Gastroesophageal sphincter (tissue), 4 donors: ENCODE measurements around the gene VWA3B. TPM values are rescaled to one million over a fixed set of nuclear protein-coding genes. Genes with fewer than 3 reads are reported as not detected.
"Not testable (repeated sequence)": the region's sequence is repeated elsewhere in the genome, so short reads cannot be mapped to it uniquely, and the experiment has no call there.

Experiments used
- ATAC-seq: fragments of 150-250 bp; one replicate; pipeline ENCODE4 v1.9.1; 2016; ENCODE audit warnings: mild to moderate bottlenecking, moderate library complexity
- H3K27ac ChIP-seq, 4 donors: fragments of 200-600 bp; sonication (generic) in 3 of 4; 1 replicate in 3 of 4; 2 replicates in 1 of 4; pipeline ENCODE4 v1.5.1; 2016 to 2019
- H3K27me3 ChIP-seq: fragments of 200-600 bp; sonication (generic); one replicate; pipeline ENCODE4 v1.5.1; 2019
- H3K36me3 ChIP-seq, 2 donors: fragments of 200-600 bp; sonication (generic); one replicate each; pipeline ENCODE4 v1.5.1; 2019; ENCODE audit warnings: control low read depth in 1 of 2
- H3K4me1 ChIP-seq, 3 donors: fragments of 200-600 bp; sonication (generic); 1 replicate in 2 of 3; 2 replicates in 1 of 3; pipeline ENCODE4 v1.5.1; 2016 to 2019; ENCODE audit warnings: control low read depth in 2 of 3
- H3K4me3 ChIP-seq, 2 donors: fragments of 200-600 bp; sonication (generic); one replicate each; pipeline ENCODE4 v1.5.1; 2019; ENCODE audit warnings: mild to moderate bottlenecking in 1 of 2, moderate library complexity in 1 of 2
- H3K9me3 ChIP-seq, 3 donors: fragments of 200-600 bp; sonication (generic); one replicate each; pipeline ENCODE4 v1.5.1; 2017 to 2019; ENCODE audit warnings: control low read depth in 2 of 3
- EP300 ChIP-seq: sonication (generic); formaldehyde crosslinking; IDR thresholded peaks from one replicate; pipeline ENCODE4 v1.6.1; 2017; ENCODE audit warnings: antibody characterized with exemption, mild to moderate bottlenecking
- POLR2A ChIP-seq, 2 donors: fragments of 450-650 bp; IDR thresholded peaks; one replicate each; pipeline ENCODE4 v1.6.1; 2017; ENCODE audit warnings: antibody characterized with exemption in 2 of 2, mild to moderate bottlenecking in 2 of 2, moderate library complexity in 1 of 2
- POLR2AphosphoS5 ChIP-seq: sonication (generic); formaldehyde crosslinking; IDR thresholded peaks from one replicate; pipeline ENCODE4 v1.6.1; 2017; ENCODE audit warnings: antibody characterized with exemption
- WGBS, 2 donors: methylation state at CpG; one replicate each; pipeline ENCODE4 v1.1.5; 2018; ENCODE audit warnings: low coverage in 1 of 2; 5-methylcytosine and 5-hydroxymethylcytosine counted together
- total RNA-seq, 4 donors: library from RNA; depleted of rRNA; stranded (reverse); fragments of >200 nt; gene quantifications; one replicate each; pipeline ENCODE4 v1.1.0, GENCODE V29; 2016
- TF ChIP-seq, protein P1 (sequence below), 4 experiments: fragments of 200-600 bp in 2 of 4; fragments of 450-650 bp in 2 of 4; sonication (generic) in 1 of 4; IDR thresholded peaks; one replicate each; pipeline ENCODE4 v1.5.1; 2017 to 2019; ENCODE audit warnings: antibody characterized with exemption in 4 of 4, mild to moderate bottlenecking in 2 of 4, moderate library complexity in 2 of 4

The VWA3B gene
- total RNA-seq, 4 donors from 2014 or later, result not detected

GRCh38 chr2:98127229-98127989 is 40.4 kb downstream of the VWA3B start:
- H3K4me3 ChIP-seq, result no peak overlapping the region
- no peaks in the 10 kb centered on the region for H3K27me3 ChIP-seq
- H3K9me3 ChIP-seq, result no peaks in the 10 kb centered on the region
- peaks cover 0 to 11% (median 0%) of the 10 kb centered on the region in 3 donors for H3K4me1 ChIP-seq
- 53 to 69% methylated on average over 5 to 7 of the region's 15 CpGs for WGBS, 2 donors
- no peak for TF ChIP-seq EP300
- no peak for TF ChIP-seq POLR2AphosphoS5
- TF ChIP-seq, protein P1, sequence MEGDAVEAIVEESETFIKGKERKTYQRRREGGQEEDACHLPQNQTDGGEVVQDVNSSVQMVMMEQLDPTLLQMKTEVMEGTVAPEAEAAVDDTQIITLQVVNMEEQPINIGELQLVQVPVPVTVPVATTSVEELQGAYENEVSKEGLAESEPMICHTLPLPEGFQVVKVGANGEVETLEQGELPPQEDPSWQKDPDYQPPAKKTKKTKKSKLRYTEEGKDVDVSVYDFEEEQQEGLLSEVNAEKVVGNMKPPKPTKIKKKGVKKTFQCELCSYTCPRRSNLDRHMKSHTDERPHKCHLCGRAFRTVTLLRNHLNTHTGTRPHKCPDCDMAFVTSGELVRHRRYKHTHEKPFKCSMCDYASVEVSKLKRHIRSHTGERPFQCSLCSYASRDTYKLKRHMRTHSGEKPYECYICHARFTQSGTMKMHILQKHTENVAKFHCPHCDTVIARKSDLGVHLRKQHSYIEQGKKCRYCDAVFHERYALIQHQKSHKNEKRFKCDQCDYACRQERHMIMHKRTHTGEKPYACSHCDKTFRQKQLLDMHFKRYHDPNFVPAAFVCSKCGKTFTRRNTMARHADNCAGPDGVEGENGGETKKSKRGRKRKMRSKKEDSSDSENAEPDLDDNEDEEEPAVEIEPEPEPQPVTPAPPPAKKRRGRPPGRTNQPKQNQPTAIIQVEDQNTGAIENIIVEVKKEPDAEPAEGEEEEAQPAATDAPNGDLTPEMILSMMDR (IDR thresholded peaks at IDR 0.05), result no peak
- no peak for TF ChIP-seq POLR2A (IDR thresholded peaks at IDR 0.05)
- no peaks in the 10 kb centered on the region for H3K36me3 ChIP-seq
- H3K27ac ChIP-seq, result no peak overlapping the region
- ATAC-seq, result no peak

DNA sequence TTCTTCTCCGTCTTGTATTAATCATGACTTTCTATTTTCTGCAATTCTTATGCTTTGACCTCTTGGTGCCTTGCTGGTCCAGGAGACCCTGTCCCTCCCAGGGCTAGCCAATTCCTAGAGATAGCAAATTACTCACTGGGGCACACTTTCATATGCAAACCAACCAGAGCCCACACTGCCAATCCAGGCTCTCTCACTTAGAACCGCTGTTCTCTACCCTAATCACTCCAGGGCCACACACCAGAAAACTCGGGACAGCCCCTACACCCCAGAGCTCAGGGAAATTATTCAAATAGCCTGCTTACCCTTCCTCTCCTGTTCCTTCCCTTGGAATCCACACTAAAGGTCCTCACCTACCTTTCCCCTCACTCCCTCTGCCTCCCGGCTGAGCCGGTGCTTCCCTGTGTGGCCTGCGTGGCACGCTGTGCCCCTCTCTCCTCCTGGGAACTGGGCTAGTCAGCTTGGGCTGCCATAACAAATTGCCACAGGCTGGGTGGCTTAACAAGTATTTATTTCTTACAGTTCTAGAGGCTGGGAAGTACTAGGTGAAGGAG is 41.7 kb downstream of the VWA3B start:
- 96% methylated on average over 3 of the region's 7 CpGs; no CpG with 5 or more reads in 1 of the 2 donors for WGBS, 2 donors
- ATAC-seq, result no peak
- H3K27ac ChIP-seq, result no peak overlapping the region
- no peaks in the 10 kb centered on the region for H3K27me3 ChIP-seq
- no peaks in the 10 kb centered on the region for H3K36me3 ChIP-seq
- TF ChIP-seq POLR2AphosphoS5 (no peak), EP300 (no peak)
- no peaks in the 10 kb centered on the region for H3K9me3 ChIP-seq
- peaks cover 0 to 11% (median 0%) of the 10 kb centered on the region in 3 donors for H3K4me1 ChIP-seq
- no peak overlapping the region for H3K4me3 ChIP-seq

GRCh38 chr2:98130073-98130472 is 43.1 kb downstream of the VWA3B start:
- not testable (repeated sequence) for H3K4me3 ChIP-seq, ATAC-seq, H3K27me3 ChIP-seq, H3K9me3 ChIP-seq, H3K27ac ChIP-seq, H3K36me3 ChIP-seq
- 57 to 74% methylated on average over 3 to 5 of the region's 5 CpGs for WGBS, 2 donors
- peaks cover 0 to 11% (median 0%) of the 10 kb centered on the region in 3 donors for H3K4me1 ChIP-seq

GRCh38 chr2:98134172-98135005 is 47.4 kb downstream of the VWA3B start:
- Histone ChIP-seq H3K36me3 (no peaks in the 10 kb centered on the region), H3K9me3 (no peaks in the 10 kb centered on the region), H3K4me3 (no peak overlapping the region), H3K27ac (peak overlapping the region in 2 of 4 donors; percentile 17 to 42), H3K27me3 (no peaks in the 10 kb centered on the region), H3K4me1 (no peaks in the 10 kb centered on the region)
- WGBS, 2 donors, result 58 to 81% methylated on average over 6 to 12 of the region's 12 CpGs
- no peak for TF ChIP-seq POLR2AphosphoS5
- TF ChIP-seq POLR2A (IDR thresholded peaks at IDR 0.05), result no peak
- TF ChIP-seq, protein P1 (IDR thresholded peaks at IDR 0.05), result no peak
- no peak for TF ChIP-seq EP300
- ATAC-seq, result peak; percentile 69

GRCh38 chr2:98137196-98137595 is 50.2 kb downstream of the VWA3B start:
- Histone ChIP-seq H3K27me3 (no peaks in the 10 kb centered on the region), H3K4me1 (no peaks in the 10 kb centered on the region), H3K4me3 (no peak overlapping the region), H3K36me3 (no peaks in the 10 kb centered on the region), H3K9me3 (no peaks in the 10 kb centered on the region), H3K27ac (no peak overlapping the region)
- ATAC-seq, result no peak
- TF ChIP-seq POLR2A (IDR thresholded peaks at IDR 0.05) (no peak), POLR2AphosphoS5 (no peak), EP300 (no peak)
- TF ChIP-seq, protein P1 (IDR thresholded peaks at IDR 0.05), result no peak

- not testable (repeated sequence) for H3K27ac ChIP-seq, H3K9me3 ChIP-seq, H3K4me1 ChIP-seq, H3K27me3 ChIP-seq, H3K36me3 ChIP-seq, ATAC-seq, H3K4me3 ChIP-seq
- no CpG with 5 or more reads among the region's 28 CpGs for WGBS, 2 donors
Observed at GRCh38 chr2:98138978-98139377, 52.0 kb downstream of the VWA3B start.
